HK-2 (cell line): ENCODE measurements around the gene CABCOCO1.
"Not testable (repeated sequence)": the region's sequence is repeated elsewhere in the genome, so short reads cannot be mapped to it uniquely, and the experiment has no call there.

ENCODE experiments used
- DNase-seq: peaks from one replicate; pipeline ENCODE4 v3.0.0-alpha.2; 2018; ENCODE audit not compliant: unreplicated experiment

Gene CABCOCO1

DNA sequence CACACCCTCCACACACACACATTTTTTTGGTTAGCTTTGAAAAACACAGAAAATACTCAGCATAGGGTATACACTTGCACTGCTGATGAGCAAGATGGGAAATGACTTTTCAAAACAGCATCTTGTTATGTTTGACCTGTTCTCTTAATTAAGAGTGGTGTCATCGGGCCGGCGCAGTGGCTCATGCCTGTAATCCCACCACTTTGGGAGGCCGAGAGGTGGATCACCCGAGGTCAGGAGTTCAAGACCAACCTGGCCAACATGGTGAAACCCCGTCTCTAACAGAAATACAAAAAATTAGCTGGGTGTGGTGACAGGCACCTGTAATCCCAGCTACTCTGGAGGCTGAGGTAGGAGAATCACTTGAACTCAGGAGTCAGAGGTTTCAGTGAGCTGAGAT, 56.7 kb downstream of the CABCOCO1 start:
- not testable (repeated sequence) for DNase-seq

DNA sequence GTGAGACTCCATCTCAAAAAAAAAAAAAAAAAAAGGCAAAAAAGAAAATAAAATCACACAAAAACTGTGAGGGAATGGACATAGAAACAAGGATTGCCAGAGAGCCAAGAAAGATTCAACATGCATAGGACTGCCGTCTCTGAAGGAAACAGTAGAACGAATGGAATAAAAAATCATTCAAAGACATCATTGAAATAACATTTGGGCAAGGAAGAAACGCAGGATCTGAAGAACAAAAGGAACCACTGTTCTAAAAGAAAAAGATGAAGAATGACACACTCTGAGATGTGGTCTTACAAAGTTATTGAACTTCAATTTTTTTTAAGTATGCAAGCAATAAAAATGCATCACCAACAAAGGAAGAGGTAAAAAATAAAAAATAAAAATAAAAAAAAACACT, 57.2 kb downstream of the CABCOCO1 start:
- no peak for DNase-seq

DNA sequence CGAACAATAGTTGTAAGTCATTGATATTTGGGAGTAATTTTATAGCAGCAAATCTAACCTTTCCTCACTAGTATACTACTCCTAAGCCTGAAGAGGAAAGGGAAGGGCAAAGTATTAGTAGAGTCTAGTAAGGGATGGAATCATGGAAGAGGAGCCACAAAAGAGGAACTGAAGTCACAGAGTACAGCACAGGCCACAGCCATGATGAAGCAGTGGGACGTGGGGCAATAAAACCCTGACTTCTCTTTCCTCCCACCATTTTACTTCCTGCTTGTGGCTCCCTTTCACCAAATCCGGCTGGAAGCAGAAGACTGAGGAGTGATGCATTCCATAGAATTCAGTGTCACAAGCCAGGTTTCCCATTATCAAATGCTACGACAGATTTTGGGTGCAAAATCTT, 58.7 kb downstream of the CABCOCO1 start:
- DNase-seq, result no peak

DNA sequence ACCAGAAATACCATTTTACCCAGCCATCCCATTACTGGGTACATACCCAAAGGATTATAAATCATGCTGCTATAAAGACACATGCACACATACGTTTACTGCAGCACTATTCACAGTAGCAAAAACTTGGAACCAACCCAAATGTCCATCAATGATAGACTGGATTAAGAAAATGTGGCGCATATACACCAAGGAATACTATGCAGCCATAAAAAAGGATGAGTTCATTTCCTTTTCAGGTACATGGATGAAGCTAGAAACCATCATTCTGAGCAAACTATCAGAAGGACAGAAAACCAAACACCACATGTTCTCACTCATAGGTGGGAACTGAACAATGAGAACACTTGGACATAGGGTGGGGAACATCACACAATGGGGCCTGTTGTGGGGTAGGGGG, 62.5 kb downstream of the CABCOCO1 start:
- not testable (repeated sequence) for DNase-seq

DNA sequence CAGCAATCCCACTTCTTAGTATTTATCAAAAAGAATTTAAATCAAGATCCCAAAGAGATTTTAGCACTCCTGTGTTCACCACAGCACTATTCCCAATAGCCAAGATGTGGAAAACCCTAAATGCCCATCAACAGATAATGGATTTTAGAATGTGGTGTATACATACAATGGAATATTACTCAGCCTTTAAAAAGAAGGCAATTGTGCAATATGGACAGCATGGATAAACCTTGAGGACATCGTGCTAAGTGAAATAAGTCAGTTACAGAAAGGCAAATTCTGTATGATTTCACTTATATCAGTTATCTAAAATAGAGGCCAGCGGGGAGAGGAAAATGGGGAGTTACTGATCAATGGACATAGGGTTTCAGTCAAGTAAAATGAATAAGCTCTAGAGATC, 66.9 kb downstream of the CABCOCO1 start:
- DNase-seq, result no peak

DNA sequence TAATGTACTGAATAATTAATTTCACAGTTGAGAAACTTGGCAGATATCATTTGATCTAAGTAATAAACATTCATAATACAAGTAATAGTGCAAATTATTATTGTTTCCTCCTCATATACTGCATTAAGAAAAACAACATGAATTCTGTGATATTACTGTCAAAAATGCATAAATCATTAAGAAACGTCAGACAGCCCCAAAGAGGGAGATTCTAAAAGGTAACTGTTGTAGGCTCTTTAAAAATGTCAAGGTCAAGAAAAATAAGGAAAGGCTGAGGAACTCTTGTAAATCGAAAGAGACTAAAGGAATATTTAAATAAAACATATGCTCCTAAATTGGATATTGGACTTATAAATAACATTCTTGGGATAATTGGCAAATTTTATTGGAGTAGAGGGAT, 67.9 kb downstream of the CABCOCO1 start:
- DNase-seq, result no peak

DNA sequence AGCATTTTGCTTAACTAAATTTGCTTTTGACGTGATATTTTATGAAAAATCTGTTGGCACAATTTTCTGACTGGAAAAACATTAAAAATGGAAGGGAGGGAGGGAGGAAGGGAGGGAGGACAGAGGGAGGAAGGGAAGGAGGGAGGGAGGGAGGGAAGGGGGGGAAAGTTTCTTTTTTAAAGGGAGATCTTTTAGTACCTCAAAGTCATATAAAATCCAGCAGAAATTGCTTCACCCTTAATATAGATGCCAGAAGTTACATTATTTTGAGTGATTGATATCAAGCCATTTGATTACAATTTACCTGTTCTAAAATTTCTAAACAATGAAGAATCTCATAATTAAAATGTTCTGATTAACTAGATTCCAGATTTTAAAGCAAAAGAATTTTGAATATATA, 68.9 kb downstream of the CABCOCO1 start:
- no peak for DNase-seq

DNA sequence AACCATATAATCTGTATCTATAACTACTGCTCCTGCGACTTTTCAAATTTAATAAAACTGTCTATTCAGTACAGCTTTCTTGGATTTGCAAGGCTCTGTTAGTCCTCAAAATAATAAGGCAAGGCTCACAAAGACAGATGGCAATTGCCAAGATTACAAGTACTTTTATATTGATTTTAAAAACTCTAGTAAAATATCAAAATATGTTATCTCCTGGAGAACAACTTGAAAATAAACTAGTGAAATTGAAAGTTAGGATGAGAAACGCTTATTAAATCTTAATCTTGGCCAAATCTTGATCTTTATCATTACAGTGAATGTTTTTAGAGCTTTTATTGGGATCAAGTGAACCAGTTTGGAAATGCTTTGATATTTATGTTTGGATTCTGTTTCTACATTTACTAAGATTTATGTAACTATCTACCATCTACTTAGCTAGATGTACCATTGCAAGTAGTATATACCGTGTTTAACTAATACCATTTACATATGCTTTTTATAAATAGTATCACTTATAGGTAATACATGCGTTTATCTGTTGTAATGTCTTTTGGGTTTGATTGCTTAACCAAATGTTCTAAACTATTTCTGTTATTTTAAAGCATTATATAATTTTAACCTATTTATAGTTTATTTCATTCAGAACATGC, 70.0 kb downstream of the CABCOCO1 start:
- DNase-seq, result no peak

DNA sequence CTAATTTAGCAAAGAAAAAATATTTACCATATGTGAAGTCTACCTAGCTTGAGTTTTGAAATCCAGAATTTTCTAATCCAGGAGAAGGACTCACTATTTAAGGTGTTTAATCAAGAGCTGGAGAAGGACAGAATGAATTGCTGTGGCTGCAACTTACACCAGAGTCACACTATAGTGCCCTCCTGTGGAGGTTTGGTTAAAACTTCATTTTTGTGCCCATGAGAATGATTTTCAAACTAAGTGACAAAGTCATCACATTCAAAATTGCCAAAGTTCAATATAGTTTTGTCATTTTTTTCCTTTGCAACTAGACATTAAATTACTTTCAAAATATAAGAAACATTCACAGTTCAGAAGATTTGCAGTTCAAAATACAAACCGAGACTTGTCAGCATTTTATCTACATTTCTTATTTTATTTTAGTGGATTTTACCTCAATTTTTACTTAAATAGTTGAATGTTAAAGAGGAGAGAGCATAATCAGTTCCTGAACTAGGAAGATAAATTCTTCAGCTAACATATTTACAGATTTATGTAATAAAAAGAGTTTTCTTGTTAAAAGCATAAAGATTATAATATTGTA, 70.7 kb downstream of the CABCOCO1 start:
- DNase-seq, result no peak

DNA sequence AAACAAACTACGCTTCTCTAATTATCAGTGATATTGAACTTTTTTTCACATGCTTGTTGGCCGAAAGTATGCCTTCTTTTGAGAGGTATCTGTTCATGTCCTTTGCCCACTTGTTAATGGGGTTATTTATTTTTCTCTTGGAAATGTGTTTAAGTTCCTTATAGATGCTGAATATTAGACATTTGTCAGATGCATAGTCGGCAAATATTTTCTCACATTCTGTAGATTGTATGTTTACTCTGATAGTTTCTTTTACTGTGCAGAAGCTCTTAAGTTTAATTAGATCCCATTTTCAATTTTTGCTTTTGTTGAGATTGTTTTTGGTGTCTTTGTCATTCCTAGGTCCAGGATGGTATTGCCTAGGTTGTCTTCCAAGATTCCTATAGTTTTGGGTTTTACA, 73.2 kb downstream of the CABCOCO1 start:
- DNase-seq, result no peak

DNA sequence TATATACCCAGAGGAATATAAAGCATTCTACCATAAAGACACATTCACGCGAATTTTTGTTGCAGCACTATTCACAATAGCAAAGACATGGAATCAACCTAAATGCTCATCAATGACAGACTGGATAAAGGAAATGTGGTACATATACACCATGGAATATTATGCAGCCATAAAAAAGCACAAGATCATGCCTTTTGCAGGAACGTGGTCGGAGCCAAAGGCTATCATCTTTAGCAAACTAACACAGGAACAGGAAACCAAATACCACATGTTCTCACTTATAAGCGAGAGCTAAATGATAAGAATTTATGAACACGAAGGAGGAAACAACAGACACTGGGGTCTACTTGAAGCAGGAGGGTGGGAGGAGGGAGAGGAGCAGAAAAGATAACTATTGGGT, 74.7 kb downstream of the CABCOCO1 start:
- not testable (repeated sequence) for DNase-seq

DNA sequence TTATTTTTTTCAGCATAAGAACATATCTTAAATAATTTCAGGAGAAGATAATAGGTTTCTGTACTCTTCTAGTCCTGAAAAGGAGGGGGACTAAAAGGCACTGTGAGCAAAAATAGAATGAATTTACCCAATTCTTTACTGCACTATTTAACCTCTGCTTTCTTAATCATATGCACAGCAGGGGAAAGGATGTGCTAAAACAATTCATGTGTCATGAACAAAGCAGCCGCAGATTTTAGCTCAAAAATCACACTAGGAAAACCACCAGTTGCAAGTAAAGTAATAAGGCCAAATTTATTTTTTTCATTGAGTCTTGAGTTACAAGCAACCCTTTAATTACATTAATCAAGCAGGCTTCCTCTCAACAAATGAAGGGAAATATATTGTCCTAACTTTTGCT, 80.1 kb downstream of the CABCOCO1 start:
- DNase-seq, result no peak

DNA sequence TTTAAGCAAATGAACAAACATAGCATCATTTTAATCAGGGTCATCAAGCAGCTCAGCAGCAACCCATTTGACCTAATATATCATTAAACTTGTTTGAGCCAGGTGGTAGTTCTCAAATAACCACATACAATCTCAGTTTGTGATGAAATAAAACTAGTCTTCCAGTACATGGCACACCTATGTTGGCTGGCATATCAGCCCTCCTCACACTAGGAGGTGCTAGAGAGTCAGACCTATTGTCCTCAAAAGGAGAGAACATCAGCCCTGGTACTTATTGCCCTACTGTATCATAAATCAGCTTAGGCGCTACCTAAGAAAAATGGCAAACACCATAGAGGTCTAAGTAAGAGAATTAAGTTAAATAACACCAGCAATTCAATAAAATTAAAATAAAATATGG, 81.7 kb downstream of the CABCOCO1 start:
- DNase-seq, result no peak

DNA sequence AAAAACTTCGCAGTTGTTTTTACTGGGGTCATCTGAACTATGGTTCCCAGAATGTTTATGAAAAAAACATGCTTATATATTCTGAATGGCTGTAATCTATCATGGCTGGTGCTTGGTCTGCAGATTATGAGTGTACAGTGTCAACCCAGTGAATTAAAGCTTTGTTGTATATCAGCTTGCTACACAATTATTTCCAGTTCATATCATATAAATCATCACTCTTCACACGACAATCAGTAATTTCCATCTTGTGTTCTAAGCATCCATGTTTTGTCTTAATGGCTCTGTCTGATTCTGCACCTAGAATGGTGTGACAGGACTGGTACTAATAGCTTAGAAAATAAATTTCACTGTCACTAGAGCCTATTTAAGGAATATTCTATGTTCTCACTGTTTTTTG, 83.6 kb downstream of the CABCOCO1 start:
- DNase-seq, result no peak

DNA sequence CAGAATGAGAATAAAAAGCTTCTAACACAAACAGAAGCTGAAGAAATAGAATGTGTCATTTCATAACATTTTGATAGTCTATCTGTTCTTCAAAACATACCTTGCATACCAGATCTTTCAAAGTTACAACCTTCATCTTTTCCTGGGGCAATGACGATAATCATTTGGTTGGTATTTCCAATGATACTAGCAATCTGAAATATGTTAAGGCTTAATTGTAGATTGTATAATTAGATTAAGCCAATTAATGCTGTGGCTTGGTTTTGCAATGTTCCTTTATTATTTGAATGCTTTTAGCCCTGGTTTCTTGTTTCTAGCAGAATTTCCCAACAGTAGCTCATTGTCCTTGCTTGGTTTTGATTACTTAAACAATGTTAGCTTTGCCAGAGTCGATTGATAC, 84.6 kb downstream of the CABCOCO1 start:
- no peak for DNase-seq

DNA sequence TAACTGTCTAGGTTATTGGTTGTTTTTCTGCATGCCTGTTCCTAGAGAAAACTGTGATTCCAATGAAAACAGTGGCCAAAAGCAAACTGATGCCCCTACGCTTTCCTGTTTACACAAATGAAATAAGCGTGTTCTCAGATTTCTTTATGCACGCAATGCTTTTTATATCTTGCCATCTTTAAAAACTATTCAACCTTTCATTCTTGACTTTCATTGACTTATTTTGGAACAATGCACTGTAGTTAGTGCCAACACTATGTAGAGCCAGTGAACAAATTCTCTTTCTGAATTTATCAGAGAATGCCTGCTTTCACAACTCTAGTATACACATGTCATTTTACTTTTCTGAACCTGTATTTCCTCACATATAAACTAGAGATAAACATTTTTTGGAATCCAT, 86.6 kb downstream of the CABCOCO1 start:
- DNase-seq, result no peak

DNA sequence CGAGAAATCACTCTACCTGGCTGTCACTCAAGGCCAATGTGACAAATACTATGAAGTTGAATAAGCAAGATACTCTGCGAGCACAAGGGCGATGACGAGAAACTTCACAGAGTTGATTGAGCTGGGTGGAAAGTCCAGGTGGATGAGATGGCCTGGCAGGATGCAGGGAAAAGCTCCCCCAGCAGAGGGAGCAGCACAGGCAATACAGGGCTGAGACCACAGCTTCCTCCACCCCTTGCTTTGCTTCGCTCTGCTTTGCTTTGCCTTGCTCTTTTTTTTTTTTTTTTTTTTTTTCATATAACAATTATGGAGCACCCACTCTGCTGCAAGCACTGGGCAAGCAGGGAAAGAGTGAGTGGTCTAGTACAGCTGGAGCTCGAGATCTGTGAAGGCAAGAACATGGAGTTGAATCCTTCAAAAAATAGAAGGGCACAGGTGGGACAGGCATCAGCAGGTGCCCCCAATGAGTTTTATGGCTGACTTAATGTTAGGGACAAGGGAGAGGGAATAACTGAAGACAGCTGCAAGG, 88.3 kb downstream of the CABCOCO1 start:
- peak; percentile 76 for DNase-seq

DNA sequence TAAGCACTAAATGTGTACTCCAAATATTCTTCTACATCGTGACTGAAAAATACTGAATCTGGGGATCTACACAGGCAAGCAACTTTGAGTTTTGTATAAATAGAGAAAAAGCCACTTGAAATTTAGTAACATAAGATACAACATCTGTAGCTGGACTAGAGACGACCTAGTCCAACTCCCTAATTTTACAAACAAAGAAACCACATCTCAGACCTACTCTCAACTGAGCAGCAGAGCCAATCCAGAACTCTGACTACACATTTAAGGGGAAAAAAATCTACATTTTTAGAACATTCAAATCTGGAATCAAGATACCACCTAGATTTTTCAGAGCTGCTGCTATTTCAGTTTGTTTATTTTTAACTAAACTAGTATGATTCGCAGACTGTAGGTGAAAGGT, 88.9 kb downstream of the CABCOCO1 start:
- no peak for DNase-seq

DNA sequence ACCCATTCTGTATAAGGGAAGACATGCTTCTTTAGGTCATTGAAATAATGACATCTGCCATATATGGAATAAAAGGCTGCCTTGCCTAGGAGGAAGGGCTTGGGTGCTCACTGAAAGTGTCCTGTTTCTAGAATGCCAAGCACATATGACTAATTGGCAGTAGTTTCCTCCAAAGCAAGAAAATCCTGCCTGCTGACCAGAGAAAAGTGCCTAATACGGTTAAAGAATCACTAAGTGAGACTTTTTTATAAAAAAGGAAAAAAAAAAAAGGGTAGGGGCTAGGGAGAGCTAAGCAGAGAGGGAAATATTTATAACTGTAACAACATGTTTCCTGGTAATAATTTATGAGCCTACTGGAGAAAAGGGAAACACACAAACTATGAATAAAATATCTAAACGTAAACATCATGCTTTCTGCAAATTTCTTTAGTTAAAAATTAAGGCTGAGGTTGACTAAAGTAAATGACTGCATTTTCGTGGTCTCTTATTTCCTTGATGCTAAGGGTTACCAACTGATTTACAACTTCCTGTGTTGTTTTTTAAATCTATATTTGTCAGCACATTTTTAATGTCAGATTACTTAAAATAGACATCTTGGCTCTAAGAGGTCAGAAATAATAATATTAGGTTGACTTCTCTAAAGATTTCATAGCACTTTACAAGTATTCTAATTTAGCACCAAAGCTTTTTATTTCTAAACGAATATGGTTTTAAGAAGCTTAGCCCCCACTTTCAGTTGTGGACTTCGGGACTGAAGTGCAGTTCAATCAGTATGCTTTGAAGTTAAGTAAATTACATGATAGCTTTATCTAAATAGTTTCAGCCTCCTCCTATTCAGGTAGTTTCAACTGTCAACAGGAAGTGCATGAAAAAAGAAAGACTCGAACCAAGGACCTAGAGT, 89.6 kb downstream of the CABCOCO1 start:
- DNase-seq, result peak; percentile 62

DNA sequence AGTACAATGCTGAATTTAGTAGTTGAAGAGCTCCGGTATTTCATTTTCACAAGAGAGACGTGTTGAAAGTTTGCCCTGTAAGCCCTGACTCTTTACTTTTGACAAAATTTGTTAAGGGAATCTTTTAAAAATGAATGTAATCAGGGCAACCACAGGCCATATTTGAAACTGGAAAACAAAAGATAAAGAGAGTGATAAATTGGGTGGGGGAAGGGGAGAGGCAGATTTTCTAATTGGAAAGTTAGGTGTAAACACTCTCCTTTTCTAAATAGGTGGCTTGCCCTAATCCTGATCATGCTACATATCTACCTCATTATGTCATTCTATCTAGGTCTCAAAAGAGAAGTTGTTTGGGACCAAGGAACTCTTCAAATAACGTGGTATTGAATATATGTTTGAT, 90.7 kb downstream of the CABCOCO1 start:
- no peak for DNase-seq

DNA sequence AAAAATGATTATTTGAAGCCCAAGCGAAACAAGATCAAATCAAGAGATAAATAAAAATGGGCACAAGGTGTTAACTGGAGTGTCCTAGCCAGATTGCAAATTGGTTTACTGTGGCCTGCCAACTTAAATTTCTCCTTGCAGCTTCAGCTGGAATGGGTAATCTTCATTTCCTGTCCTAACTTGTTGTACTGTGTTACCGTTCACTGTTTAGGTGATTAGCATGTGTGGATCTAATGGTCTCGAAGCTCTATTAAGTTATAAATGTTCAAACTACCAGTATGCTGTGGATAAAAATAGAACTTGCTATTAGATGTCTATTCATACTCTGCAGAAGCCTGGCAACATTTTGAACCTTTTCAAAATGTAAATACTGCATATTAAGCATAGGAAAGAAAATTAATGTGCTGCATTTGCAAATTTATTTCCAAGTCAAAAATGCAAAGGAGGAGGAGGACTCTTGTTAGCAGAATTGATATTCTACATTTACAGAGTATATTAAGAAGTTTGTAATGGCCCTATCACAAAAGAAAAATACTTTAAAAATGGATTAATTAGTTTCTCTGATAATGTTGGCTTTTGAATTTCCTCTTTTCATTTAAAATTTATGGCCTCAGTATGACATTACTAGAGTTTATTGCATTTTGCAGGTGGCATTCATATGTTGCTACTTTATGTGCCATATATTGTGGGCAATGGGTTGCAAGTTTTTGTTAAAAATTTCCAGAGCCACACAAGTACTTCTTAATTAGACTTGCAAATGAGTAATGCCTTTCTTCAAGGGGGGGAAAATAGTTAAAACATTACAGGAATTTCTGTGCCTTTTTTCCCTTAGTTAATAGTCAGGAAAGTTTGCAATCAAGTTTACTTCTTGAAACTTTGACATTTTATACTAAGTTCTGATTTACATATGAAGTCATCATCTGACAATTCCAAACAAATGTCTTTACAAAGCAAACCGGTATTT, 92.1 kb downstream of the CABCOCO1 start:
- DNase-seq, result no peak

DNA sequence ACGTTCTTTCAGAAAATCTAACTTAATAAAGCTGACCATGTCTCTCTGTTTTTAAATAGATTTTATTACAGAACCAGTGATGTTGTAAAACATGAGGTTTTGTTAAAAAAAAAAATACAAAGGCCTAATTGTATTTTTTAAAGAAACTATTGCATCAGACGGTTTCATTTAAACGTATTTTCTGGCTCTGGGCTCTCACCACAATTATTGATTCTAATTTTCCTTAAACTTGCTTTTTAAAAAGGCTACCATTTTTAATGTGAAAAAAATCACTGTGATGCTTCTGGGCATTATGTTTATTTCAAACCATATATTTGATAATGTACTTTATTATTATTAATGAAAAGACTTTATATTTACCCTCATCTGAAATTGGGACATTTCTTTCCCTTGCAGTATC, 94.3 kb downstream of the CABCOCO1 start:
- DNase-seq, result no peak
